DMS53 (cell line): ENCODE measurements around the gene HOXB2.
A peak's percentile ranks its signal among the peaks of the same experiment; 100 is the strongest.
"Not testable (repeated sequence)": the region's sequence is repeated elsewhere in the genome, so short reads cannot be mapped to it uniquely, and the experiment has no call there.

Experiments used
- DNase-seq: peaks from one replicate; lab custom pipeline; 2025; lab: John Stamatoyannopoulos, UW

Gene HOXB2

DNA sequence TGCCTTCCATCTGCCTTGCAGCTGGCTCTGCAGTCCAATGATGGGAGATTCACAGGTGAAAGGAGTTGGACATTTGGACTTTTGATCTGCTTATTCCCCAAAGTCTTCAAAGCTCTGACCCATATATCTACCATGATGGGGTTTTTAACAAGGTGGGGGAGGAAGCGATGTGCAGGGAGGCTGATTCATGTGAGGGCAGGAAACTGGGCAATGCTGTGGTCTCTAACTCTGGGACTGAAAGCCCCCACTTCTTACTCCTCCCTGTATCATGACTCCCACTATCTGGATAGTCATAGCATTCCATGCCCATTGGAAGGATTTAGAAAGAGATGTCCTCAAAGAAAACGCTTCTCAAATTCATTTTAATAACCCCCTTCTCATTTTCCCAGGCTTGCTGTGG lies 30.4 kb downstream of the HOXB2 start:
- DNase-seq: no peak

DNA sequence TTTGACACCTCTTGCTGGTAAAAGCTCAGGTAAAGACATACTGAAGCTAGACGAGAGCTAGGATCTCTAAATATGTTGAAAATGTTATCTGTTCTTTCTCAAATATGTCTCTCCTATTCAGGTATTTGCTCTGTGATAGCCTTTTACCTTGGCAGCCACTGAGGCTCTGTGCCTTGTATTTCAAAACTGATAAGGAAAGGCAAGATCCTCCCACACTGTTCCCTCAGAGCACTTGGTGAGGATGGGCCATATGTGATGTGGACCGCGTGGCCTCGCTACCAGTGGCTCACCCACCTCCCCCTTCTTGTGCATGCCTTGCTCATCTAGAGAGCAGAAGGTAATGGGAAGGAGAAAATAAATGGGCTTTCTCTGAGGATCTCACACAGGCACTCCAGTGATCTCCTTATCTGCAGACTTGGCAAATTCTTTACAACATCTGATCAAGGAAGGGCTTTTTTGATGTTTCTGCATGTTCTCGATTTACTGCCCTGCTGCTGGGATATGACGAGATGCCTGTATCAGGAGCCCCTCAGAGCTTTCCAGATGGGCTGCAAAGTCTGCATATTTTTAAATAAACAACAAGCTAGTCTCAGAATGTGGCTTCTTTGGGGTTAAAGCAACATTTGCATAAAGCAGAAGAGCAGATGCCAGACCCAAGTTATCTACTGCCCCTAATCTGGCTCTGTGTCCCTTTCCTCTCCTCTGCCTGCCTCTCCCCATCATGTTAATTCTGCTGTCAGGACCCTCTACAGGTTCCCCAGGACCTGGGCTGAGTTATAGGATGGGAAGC lies 31.0 kb downstream of the HOXB2 start:
- no peak for DNase-seq

DNA sequence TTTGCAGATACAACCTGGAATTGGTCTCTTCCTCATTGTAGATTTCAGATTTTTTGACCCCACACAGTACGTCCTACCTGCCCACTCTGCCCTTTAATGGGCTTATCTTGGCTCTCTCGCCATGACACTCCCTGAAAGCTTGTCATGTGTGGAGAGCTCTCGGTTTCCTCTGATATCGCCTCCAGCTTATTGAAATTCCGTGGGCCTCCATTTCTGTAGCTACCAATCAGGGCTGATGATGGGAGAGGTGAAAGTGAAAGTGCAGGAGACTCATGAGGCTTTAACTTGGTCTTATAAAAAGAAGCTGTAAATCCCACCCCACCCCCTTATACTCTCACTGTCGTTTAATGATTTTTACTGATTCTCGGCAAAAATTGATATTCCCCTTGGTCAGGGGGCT lies 31.8 kb downstream of the HOXB2 start:
- no peak for DNase-seq

- DNase-seq: peak; percentile 54
Observed at GRCh38 chr17:48510761-48511604, 33.9 kb downstream of the HOXB2 start.

- no peak for DNase-seq
Observed at GRCh38 chr17:48510381-48510760, 34.5 kb downstream of the HOXB2 start.

- not testable (repeated sequence) for DNase-seq
Observed at GRCh38 chr17:48509708-48510107, 35.2 kb downstream of the HOXB2 start.

- DNase-seq: peak; percentile 64
Observed at GRCh38 chr17:48506246-48506645, 38.7 kb downstream of the HOXB2 start.

DNA sequence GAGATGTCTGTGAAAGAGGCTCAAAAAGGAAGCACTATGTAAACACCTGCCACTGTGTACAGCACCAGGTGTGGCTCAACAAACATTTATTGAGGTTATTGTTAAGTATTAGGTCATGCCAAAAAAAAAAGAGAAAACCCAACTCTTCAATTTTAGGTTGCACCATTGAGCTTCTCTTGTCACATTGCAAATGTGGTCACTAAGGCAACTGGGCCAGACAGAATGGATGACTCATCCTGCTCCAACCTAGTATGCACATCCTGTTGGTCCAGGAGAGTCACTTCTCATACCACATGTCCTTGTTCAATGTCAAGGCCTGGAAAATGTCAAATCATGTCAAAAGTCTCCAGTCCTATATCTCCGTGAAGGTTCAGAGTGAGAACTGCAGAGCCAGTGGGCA lies 39.1 kb downstream of the HOXB2 start:
- DNase-seq: peak; percentile 99

DNA sequence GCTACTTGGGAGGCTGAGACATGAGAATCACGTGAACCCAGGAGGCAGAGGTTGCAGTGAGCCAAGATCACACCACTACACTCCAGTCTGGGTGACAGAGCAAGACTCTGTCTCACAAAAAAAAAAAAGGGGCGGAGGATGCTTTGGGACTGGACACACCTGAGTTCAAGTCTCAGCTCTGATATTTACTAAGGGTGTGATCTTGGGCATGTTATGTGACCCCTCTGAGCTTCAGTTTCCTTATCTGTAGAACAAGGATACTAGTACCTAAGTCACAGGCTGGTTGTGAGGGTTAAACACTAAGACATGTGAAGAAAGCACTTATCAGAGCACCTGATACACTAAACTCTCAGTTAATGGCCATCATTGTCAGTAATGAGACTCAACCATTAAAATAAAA lies 40.0 kb downstream of the HOXB2 start:
- peak; percentile 43 for DNase-seq

DNA sequence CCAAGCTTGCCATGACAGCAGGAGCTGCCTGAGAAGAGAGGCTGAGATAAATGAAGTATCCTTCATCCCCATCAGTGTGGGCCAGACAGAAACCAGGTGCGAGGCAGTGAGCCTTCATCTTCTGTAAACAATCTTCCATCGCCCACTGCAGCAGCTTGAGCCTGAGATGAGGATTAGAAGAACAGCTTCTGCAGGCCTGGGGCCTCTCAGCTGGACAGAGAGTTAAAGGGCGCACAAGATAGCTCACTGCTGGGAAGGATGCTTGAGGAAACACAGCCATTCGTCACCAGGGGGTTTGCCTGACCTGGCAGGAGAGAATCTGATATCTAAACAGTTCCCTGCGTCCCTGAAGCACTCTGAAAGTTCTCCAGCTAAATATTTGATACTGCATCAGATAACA lies 41.2 kb downstream of the HOXB2 start:
- peak; percentile 30 for DNase-seq

GRCh38 chr17:48502901-48503300 lies 42.0 kb downstream of the HOXB2 start:
- DNase-seq: no peak

- DNase-seq: no peak
Observed at GRCh38 chr17:48502312-48502711, 42.6 kb downstream of the HOXB2 start.

GRCh38 chr17:48500435-48501426 lies 44.2 kb downstream of the HOXB2 start:
- no peak for DNase-seq

- no peak for DNase-seq
Observed at GRCh38 chr17:48499735-48500434, 45.0 kb downstream of the HOXB2 start.

GRCh38 chr17:48499248-48499647 lies 45.7 kb downstream of the HOXB2 start:
- DNase-seq: peak; percentile 36

- DNase-seq: peak; percentile 70
Observed at GRCh38 chr17:48498164-48498850, 46.6 kb downstream of the HOXB2 start.

DNA sequence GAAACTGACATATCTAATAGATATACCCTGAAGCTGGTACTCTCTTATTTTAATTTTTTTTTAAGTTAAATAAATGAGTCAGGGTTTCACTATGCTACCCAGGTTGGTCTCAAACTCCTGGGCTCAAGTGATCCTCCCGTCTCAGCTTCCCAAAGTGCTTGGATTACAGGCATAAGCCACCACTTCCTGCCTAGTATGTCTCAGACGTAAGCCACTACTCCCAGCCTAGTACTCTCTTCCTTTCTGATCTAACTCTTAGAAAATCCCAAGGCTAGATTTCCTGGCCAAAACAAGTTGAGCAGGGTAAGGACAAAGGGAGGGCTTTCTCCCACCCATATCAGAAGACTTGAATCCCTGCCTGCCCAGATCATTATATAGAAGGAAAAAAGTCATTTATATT lies 47.8 kb downstream of the HOXB2 start:
- DNase-seq: no peak

- peak; percentile 41 for DNase-seq
Observed at GRCh38 chr17:48494335-48494734, 50.6 kb downstream of the HOXB2 start.
